ENCODE results near the gene NDUFB10.
A peak's percentile ranks its signal among the peaks of the same experiment; 100 is the strongest.

The NDUFB10 gene

DNA sequence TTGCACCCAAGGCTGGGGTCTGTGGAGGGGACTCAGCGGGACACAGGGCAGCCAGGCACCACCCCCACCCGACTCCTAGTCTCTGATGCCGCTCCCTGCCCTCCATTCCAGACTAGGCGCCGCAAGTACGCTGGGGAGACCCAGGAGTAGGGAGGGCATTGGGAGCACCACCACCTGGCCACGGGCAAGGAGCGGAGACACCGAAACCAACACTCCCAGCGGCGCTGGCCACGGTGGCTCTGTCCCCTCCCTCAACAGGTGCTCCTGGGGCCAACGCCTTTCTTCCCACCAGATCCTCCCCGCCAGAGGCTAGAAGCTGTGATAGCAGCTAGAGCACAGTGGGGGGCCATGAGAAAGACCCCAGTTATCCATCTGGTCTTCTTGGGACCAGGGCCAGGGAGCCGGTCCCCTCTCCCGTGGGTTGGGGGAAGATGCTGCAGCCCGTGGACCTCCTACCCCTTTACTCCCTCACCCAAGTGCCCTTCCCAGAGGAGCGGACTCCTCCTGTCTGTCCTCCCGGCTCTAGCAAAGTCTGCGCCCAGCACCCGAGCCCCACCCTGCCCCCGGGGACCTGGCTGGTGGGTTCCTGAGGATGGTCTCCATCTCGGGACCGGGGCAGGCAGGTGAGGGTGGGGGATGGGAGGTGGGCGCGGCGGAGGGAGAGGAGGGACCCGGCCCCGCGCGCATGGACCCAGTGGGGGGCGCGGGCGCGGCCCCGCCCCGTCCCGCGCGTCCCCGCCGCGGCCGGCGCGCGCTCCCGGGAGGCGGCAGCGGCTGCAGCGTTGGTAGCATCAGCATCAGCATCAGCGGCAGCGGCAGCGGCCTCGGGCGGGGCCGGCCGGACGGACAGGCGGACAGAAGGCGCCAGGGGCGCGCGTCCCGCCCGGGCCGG lies 30.1 kb downstream of the NDUFB10 start, which contains the start of gene SYNGR3:
SYNGR3 (plus strand) TSS at position 762 of the 892 bp plus-strand sequence. CDS start 133 bp downstream, outside the sequence.
- no peak for DNase-seq

DNA sequence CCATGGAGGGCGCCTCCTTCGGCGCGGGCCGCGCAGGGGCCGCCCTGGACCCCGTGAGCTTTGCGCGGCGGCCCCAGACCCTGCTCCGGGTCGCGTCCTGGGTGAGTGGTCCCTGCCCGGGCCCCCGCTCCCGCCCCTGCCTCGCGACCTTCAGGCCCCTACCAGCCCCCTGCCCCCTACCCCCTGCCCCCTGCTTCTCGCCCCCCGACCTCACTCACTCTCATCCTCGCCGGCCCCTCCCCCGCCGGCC lies 30.7 kb downstream of the NDUFB10 start:
- DNase-seq, result no peak

DNA sequence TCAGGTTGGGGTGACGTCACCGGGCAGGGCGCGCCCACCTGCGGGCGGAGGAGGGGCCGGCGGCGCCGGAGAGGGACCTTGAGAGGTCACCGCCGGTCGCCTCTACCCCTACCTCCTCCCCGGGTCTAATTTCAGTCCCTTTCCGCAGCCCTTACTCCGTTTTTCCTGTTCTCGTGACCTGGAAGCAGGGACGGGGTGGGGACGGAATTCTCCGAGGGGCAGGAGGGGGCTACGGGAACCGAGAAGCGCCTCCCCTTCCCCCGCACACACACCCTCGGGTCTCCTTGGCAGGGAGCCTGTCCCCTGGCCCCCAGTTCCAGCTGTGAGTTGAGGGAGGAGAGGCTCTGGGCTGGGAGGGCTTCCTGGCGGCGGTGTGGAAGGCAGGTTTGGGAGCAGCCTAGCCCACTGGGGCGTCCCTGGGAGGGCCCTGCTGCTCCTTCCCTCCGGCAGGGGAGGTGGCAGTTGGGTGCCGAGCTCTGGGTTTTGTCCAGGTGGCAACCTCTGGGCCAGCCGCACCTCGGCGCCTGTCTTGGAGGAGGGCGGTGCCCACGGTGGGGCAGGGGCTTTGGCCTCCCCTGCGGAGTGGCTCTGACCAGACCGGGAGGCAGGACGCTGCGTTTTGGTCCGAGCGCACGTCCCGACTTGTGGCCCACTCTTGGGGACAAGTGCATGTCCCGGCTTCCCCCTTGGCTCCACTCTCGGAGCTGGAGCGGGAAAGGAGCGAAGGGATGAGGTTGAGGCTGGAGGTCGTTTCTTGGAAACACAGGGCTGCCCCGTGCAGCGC lies 31.2 kb downstream of the NDUFB10 start:
- DNase-seq, result no peak

GRCh38 chr16:1991135-1991551 lies 31.8 kb downstream of the NDUFB10 start:
- no peak for DNase-seq

DNA sequence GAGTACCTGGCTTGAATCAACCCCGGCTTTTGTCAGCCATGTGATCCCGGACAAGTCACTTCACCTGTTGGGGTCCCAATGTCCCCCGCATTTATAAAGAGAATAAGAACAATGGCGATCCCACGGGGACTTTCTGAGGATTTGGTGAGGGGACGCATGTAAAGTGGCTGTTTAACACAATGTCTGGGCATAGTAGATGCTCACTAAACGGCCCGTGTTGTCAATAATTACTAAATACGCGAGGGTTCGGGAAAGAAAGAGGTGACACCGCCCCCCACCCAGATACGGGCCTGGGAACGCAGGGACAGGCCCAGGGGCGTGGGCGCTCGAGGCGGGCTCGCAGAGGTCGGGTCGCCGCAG lies 32.2 kb downstream of the NDUFB10 start:
- no peak for DNase-seq

- DNase-seq, result peak; percentile 87
Measured at GRCh38 chr16:1991948-1992703, 32.8 kb downstream of the NDUFB10 start.

DNA sequence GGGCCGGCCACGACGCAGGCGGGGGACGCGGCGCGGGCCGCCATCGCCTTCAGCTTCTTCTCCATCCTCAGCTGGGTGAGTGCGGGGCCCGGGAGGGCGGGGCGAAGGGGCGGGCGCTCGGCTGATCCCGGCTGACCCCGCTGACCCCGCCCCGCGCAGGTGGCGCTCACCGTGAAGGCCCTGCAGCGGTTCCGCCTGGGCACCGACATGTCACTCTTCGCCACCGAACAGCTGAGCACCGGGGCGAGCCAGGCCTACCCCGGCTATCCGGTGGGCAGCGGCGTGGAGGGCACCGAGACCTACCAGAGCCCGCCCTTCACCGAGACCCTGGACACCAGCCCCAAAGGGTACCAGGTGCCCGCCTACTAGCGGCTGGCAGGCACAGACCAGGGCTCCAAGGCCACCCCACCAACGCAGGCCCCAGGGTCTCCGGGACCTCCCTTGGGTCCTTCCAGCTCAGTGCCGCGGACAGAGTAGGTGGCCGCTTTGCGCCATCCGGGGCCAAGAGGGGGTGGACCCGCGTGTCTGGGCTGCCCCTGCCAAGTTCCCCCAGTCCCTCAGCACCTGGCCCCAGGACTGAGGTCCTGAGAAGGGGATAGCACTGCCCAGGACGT lies 33.5 kb downstream of the NDUFB10 start:
- no peak for DNase-seq

DNA sequence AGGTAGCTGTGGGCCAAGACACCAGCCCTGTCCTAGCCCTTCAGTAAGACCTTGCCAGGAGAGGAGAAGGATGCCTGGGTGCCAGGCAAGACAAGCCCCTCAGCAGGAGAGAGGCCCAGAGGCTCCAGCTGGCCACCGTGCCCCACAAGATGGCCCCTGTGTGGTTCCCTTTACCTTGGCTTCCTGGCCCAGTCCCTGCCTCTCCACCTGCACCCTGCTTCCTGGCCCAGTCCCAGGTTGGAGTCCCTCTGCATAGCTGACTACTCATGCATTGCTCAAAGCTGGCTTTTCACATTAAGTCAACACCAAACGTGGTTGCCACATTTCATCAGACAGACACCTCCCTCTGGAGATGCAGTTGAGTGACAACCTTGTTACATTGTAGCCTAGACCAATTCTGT lies 34.4 kb downstream of the NDUFB10 start:
- DNase-seq, result peak; percentile 28

GRCh38 chr16:1997494-1998359 lies 38.4 kb downstream of the NDUFB10 start:
- DNase-seq, result no peak

- DNase-seq, result no peak
Measured at GRCh38 chr16:1998360-1998835, 39.1 kb downstream of the NDUFB10 start.

DNA sequence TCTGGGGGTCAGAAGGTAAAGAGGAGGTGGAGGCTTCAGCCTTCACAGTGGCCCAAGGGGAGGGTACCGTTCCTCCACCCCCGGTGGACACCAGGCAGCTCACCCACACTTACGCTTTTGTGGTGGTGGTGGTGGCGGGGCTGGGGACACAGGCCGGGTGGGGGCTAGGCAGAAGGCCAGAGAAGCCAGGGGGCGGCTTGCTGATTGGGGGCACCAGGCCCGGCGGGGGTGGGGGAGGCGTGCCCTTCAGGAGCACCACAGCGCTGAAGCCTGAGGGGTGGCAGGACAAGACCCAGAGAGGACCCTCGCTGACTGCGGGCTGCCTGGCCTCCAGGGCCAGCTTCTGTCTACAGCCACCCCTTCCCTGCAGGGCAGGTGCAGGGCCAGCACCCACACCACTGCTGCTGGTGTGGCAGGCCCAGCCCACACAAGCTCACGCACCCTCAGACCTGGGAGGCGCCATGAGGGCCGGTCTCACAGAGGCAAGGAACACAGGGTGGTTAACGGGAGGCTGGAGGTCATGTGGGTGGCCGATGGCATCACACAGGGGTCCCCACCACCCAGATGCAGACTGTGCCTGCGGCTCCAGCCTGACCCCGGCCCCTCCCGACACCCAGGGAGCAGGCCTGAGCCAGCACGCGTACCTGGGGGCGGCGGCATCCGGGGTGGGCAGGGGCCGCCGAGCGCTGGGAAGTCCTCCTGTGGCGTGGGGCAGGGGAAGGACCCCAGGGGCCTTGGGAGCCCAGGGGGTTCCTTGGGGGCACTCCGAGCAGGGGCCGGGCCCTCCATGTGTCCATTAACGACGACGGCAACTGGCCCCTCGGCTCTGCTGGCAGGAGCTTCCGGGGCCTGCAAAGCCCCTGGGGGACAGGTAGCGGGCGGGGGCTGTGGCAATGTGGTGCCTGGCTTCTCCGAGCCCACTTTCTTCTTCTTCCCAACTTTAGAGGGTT lies 39.8 kb downstream of the NDUFB10 start:
- no peak for DNase-seq

DNA sequence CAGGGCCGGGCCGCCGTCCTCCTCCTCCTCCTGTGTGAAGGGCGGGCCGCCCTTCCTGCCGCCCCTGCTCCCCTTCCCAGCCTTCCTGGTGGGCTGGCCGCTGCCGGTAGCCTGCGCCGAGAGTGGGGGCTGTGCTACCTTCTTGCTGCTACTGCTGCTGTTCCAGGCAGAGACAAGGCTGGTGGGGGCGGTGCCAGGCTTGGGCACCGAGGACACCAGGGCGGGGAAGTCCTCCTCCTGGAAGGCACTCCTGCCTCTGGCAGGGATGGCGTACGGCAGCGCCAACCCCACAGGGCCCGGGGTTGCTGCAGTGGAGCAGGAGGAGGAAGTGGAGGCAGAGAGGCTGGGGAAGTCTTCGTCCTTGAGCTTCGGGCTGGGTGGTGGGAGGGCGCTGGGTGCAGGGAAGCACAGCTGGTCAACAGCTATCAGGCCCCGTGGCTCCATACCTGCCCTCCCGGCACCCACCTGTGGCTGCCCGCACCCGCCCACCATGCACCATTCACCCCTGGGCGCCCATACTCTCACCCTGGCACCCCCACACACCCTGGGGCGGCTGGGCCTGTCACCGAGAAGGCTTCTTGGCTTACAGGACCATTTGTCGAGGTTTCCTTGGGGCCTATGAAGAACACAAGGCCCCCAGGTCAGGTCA lies 40.7 kb downstream of the NDUFB10 start:
- no peak for DNase-seq

DNA sequence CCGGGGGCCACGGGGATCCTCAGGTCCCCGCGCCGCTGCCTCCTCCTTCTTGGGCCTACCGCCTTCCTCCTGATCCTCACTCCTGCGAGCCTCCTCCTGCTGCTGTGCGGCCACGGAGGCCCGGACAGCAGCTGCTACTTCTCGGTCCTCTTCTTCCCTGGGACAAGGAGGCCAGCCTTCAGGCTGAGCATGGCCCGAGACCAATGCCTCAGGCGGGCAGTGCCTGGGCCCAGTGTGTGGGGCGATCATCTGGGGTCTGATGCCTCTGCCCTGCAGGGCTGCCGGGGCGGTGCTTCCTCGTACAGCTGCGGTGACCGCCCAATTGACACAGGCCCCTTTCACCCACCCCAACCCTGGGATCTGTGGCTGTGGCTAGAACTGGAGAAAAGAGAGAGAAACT lies 41.7 kb downstream of the NDUFB10 start:
- DNase-seq, result no peak

DNA sequence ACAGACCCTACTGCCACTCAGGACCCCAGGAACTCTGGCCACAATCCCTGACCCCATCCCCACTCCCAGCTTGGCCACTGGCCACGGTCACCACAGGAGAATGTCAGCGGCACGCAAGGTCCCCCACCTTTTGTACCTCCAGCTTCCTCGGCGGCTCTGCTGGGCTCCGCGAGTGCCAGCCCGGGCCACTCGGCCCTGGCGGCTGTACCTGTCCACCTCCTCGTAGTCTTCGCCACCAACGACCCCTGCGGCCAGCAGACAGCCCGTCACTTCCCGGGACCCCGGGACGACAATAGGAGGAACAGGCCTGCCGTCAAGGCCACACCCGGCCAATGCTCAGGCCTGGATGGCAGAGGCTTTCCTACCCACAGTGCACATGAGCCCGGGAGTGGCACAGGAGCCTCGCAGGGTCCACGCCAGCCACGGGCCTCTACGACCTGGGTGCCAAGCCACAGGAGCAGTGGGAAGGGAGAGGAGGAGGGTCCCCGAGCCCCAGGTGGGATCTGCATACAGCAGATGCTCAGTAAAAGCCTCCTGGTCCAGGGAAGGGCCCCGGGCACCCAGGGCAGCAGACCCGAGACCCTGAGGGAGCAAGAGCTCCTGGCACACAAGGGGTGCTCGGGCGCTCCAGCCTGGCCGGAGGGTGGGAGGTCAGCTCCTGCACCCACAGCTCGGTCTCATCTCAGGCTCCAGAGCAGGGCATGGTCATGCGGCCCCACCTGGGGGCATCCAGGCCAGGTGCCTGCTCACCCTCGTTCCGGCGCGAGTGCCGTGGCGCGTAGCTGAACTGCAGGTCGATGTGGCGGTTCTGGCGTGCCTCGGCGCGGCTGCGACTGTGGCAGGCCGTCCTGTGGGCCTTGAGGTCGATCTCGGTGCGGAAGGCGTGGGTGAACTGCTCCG lies 42.4 kb downstream of the NDUFB10 start:
- DNase-seq, result no peak

DNA sequence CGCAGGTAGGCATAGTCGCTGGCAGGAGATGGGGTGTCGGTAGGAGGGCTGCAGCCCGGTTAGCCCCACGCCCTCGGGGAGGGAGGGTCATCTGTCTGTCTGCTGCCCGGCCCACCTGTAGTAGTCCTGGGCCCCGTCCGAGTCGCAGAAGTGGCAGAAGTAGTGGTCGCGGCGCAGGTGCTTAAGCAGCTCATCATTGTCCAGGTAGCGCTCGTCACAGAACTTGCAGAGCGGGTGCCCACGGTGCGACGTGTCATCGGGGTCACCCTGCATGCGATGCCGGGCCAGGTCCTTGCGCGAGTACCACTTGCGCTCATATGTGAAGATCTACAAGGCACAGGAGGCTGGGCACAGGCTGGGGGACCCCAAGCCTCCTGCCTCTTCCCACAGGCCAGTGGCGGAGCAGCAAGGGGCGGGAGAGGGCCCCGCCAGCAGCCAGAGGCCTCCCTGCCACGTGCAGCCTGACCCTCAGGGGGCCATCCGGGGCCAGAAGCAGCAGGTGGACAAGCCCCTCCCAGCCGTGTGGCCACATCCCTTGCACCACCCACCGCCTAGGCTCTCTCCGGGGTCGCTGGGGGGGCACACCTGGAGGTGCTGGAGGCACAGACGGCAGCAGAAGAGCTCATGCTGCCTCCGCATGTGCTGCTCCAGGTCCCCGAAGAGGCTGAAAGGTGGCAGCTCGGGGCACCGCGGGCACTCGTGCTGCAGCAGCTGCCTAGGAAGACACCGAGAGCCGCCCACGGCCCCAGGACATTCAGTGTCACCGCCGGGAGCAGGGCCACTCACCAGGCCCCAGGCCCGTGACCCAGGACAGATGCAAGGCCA lies 43.3 kb downstream of the NDUFB10 start:
- no peak for DNase-seq

DNA sequence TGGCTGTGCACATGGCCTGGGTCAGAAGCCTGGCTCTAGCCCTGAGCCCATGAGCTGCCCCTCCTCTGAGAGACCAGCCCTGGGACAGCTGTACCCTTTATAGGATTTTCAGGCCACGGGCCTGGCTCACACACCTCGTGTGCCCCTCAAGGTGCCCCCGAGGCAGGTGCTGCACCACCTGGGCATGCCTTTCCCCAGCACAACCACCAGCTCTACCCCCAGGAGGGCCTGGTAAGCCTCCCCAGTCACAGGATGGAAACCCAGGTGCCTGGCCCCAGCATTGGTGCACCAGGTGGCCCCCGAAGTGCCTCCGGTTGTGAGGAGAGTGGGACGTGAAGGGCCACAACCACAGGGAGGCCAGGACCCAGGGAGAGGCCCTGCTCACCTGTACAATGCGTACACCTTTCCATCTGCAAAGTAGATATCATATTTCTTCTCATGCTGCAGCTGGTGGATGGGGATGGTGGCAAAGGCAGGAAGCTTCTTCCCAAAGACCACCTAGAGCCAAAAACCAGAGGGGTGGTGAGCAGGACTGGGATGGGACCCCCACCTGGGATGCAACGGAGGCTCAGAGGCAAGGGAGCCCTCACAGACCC lies 44.0 kb downstream of the NDUFB10 start:
- DNase-seq, result no peak

DNA sequence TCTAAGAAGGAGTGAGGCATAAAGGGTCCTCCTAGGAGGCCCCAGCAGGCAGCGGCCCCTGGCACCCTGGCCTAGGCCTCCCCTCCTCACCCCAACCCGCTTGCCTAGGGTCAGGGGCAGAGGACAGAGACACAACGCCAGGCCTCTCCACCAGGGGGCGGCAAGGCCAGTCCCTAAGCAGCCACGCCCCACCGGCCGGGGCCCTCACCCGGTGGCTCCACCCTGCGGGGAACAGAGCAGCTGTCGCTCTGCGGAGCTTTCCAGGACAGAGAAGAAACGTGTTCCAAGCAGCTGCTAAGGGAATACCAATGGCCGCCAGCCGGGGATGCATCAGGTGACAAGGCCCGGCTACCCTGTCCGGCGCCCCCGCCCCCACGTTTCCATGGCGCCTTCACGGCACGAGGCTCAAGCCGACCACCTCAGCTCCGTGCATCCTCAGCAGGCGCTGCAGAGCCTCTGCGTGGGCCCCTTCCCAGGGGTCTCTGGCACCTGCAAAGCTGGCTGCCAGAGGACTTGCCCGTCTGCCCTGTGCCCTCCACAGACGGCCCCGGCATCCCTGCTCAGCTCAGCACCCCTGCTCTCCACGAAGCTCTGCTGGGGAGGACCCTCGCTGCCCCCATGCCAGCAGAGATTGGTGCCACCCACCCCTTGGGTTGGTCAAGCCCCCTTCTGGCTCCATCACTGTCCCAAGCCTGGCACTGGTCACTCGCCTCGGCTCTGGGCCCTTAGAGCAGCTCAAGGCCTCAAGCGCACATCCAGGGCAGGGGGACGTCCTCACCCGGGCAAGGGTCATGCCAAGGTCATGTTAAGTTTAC lies 44.7 kb downstream of the NDUFB10 start:
- peak; percentile 94 for DNase-seq
